GM12878 (cell line): ENCODE data around the gene EIF2S2. TPM values are rescaled to one million over a fixed set of nuclear protein-coding genes. Genes with fewer than 3 reads are reported as not detected.

ENCODE experiments used
- ATAC-seq: fragments of 200-7000 bp; cut with Tn5 transposase; 3 replicates; pipeline ENCODE4 v1.9.1; 2020; ENCODE audit warnings: mild to moderate bottlenecking, moderate library complexity
- BruUV-seq: library from RNA; stranded (reverse); fragments of 400-500 nt; replicated peaks from 2 replicates; lab custom pipeline; 2021; lab: Mats Ljungman, UMichigan
- CTCF ChIA-PET: fragments of 300-600 bp; sonication (Branson Sonifier 250); formaldehyde crosslinking; extraction: SDS; loops from one replicate; lab custom pipeline; 2021; ENCODE audit warnings: inconsistent platforms; lab: Yijun Ruan, JAX
- POLR2A ChIA-PET: fragments of 350-600 bp; formaldehyde crosslinking; extraction: SDS; loops from one replicate; lab custom pipeline; 2021; ENCODE audit warnings: inconsistent platforms; lab: Charles Lee
- RAD21 ChIA-PET: fragments of 300-600 bp; sonication (Branson Sonifier 250); formaldehyde crosslinking; loops from one replicate; lab custom pipeline; 2023; ENCODE audit warnings: antibody characterized with exemption; ENCODE audit not compliant: unreplicated experiment; lab: Charles Lee
- SMC1A ChIA-PET: fragments of 300-600 bp; sonication (Branson Sonifier 250); formaldehyde crosslinking; loops from one replicate; lab custom pipeline; 2023; ENCODE audit not compliant: unreplicated experiment, uncharacterized antibody; lab: Charles Lee
- DNase-seq: peaks from one replicate; pipeline ENCODE4 v3.0.0-alpha.2; 2011; ENCODE audit warnings: low read depth, low spot score
- FAIRE-seq: peaks from 3 replicates; lab custom pipeline; 2011; peaks lifted over from hg19 to GRCh38; lab: Jason Lieb, UNC
- H2AFZ ChIP-seq: 2 replicates; pipeline ENCODE4 v1.6.0; 2011; ENCODE audit warnings: low read depth, low read length, control low read depth; ENCODE audit not compliant: control insufficient read depth
- H3K27ac ChIP-seq: 2 replicates; pipeline ENCODE4 v1.5.1; 2011; ENCODE audit warnings: control low read depth; ENCODE audit not compliant: control insufficient read depth, insufficient read depth
- H3K27me3 ChIP-seq, 2 experiments: replicated peaks in 1 of 2; 2 replicates each; pipeline versions ENCODE4 v1.6.0 to v1.6.1; 2011; ENCODE audit warnings: low read length in 1 of 2; ENCODE audit not compliant: control insufficient read depth in 2 of 2, insufficient read depth in 2 of 2
- H3K36me3 ChIP-seq, 2 experiments: 2 replicates each; pipeline ENCODE4 v1.5.1; 2011; ENCODE audit warnings: low read length in 1 of 2; ENCODE audit not compliant: control insufficient read depth in 2 of 2, insufficient read depth in 2 of 2
- H3K4me1 ChIP-seq: 2 replicates; pipeline ENCODE4 v1.6.1; 2011; ENCODE audit warnings: mild to moderate bottlenecking, low read length, moderate library complexity, mixed read lengths; ENCODE audit not compliant: control insufficient read depth, insufficient read depth
- H3K4me2 ChIP-seq: 2 replicates; pipeline ENCODE4 v1.6.0; 2011; ENCODE audit warnings: control low read depth; ENCODE audit not compliant: control insufficient read depth, insufficient read depth
- H3K4me3 ChIP-seq: fragments of 200-600 bp; sonication (generic); 2 replicates; pipeline ENCODE4 v1.5.1; 2016
- H3K79me2 ChIP-seq: 2 replicates; pipeline ENCODE4 v1.6.0; 2011; ENCODE audit warnings: low read length; ENCODE audit not compliant: control insufficient read depth, insufficient read depth
- H3K9ac ChIP-seq: 2 replicates; pipeline ENCODE4 v1.8.0; 2011; ENCODE audit warnings: low read length, control low read depth, mixed read lengths; ENCODE audit not compliant: control insufficient read depth, insufficient read depth
- H3K9me3 ChIP-seq: replicated peaks from 3 replicates; pipeline ENCODE4 v1.5.1; 2011; ENCODE audit warnings: mild to moderate bottlenecking, low read length; ENCODE audit not compliant: control insufficient read depth, insufficient read depth
- H4K20me1 ChIP-seq: 2 replicates; pipeline ENCODE4 v1.6.0; 2011; ENCODE audit not compliant: control insufficient read depth, insufficient read depth
- BHLHE40 ChIP-seq, 2 experiments: fragments of 450-650 bp in 1 of 2; IDR thresholded peaks; 2 replicates each; pipeline ENCODE4 v1.6.1; 2011 to 2017; ENCODE audit warnings: low read depth in 2 of 2, borderline replicate concordance in 1 of 2, improper control_type of control experiment in 1 of 2, low read length in 1 of 2, mild to moderate bottlenecking in 1 of 2
- CEBPB ChIP-seq, 2 experiments: fragments of 150-350 bp in 1 of 2; IDR thresholded peaks; 2 replicates each; pipeline ENCODE4 v1.6.1; 2012 to 2014; ENCODE audit warnings: low read depth in 2 of 2, low read length in 2 of 2, borderline replicate concordance in 1 of 2, inconsistent platforms in 1 of 2
- CTCF ChIP-seq, 3 experiments: IDR thresholded peaks in 2 of 3; conservative IDR thresholded peaks in 1 of 3; 2 replicates each; pipeline ENCODE4 v1.5.1; 2011; ENCODE audit warnings: low read depth in 3 of 3, low read length in 3 of 3, mild to moderate bottlenecking in 3 of 3, control low read depth in 2 of 3, moderate library complexity in 2 of 3, inconsistent platforms in 1 of 3, mixed read lengths in 1 of 3; ENCODE audit not compliant: control insufficient read depth in 2 of 3, insufficient read depth in 1 of 3; ENCODE audit errors: extremely low read depth in 1 of 3
- CUX1 ChIP-seq: IDR thresholded peaks from 2 replicates; pipeline ENCODE4 v1.6.1; 2012; ENCODE audit warnings: improper control_type of control experiment, low read depth, low read length; ENCODE audit not compliant: insufficient replicate concordance
- E2F4 ChIP-seq: IDR thresholded peaks from 2 replicates; pipeline ENCODE4 v1.6.1; 2012; ENCODE audit warnings: low read depth, low read length, improper control_type of control experiment
- EGR1 ChIP-seq, 2 experiments: IDR thresholded peaks; 1 replicate in 1 of 2; 2 replicates in 1 of 2; pipeline ENCODE4 v1.6.1; 2011 to 2012; ENCODE audit warnings: low read depth in 2 of 2, low read length in 2 of 2, borderline replicate concordance in 1 of 2, mild to moderate bottlenecking in 1 of 2, moderate library complexity in 1 of 2
- FOXK2 ChIP-seq: fragments of 450-650 bp; IDR thresholded peaks from 2 replicates; pipeline ENCODE4 v1.6.1; 2017; ENCODE audit warnings: mild to moderate bottlenecking, moderate library complexity
- JUND ChIP-seq: IDR thresholded peaks from 2 replicates; pipeline ENCODE4 v1.6.1; 2012; ENCODE audit warnings: low read depth, mild to moderate bottlenecking, low read length, improper control_type of control experiment, moderate library complexity
- SIX5 ChIP-seq: IDR thresholded peaks from 2 replicates; pipeline ENCODE4 v1.6.1; 2011; ENCODE audit warnings: mild to moderate bottlenecking, low read depth, low read length, moderate library complexity; ENCODE audit not compliant: severe bottlenecking
- TBL1XR1 ChIP-seq: IDR thresholded peaks from 2 replicates; pipeline ENCODE4 v1.6.1; 2012; ENCODE audit warnings: low read depth, low read length, improper control_type of control experiment
- YY1 ChIP-seq: IDR thresholded peaks from 2 replicates; pipeline ENCODE4 v1.6.1; 2011; ENCODE audit warnings: low read depth, mild to moderate bottlenecking, low read length
- ZNF274 ChIP-seq: IDR thresholded peaks from one replicate; pipeline ENCODE4 v1.8.0; 2011; ENCODE audit not compliant: insufficient read length, insufficient read depth
- WGBS: methylation state at CpG from one replicate; pipeline ENCODE4 v1.1.6; 2016; ENCODE audit warnings: low lambda C conversion rate; ENCODE audit not compliant: insufficient replicate concordance, insufficient coverage; ENCODE audit errors: missing lambda C conversion rate; 5-methylcytosine and 5-hydroxymethylcytosine counted together
- in situ Hi-C: fragments of 300-500 bp; cut with MboI; formaldehyde crosslinking; loops from 9 replicates; pipeline ENCODE4 v1.14.3; 2018; ENCODE audit warnings: mixed read lengths
- intact Hi-C: fragments of 100-400 bp; cut with micrococcal nuclease; formaldehyde crosslinking; loops from one replicate; pipeline ENCODE4 v1.14.2; 2022; ENCODE audit not compliant: unreplicated experiment
- polyA plus RNA-seq, 11 experiments: library from polyadenylated mRNA; depleted of rRNA in 4 of 11; unstranded in 6 of 11; stranded (reverse) in 5 of 11; fragments of >200 nt; fragmentation: Nextera tagmentation in 4 of 11; fragmentation: Illumina TruSeq in 1 of 11; extraction: Ambion mirVana in 4 of 11; extraction: Trizol in 1 of 11; gene quantifications; 1 replicate in 1 of 11; 2 replicates in 10 of 11; pipeline versions ENCODE4 v1.2.1 to v1.2.3, GENCODE V29; 2011 to 2016; ENCODE audit warnings: inconsistent platforms in 2 of 11, missing spikeins in 2 of 11, low read depth in 1 of 11
- total RNA-seq, 4 experiments: library from RNA; depleted of rRNA in 3 of 4; stranded (reverse); fragments of >200 nt in 3 of 4; fragmentation: Illumina TruSeq in 1 of 4; extraction: Trizol in 1 of 4; gene quantifications; 2 replicates each; pipeline versions ENCODE4 v1.2.1 to v1.2.3, GENCODE V29; 2013 to 2021

Gene EIF2S2
- total and polyA plus RNA-seq, 10 of the 15 experiments (the other 5 are each of a cell fraction or from before 2014, with no cell fraction given), result 60.2 to 153 (median 84.3) TPM

- no peak for TF ChIP-seq CUX1
- TF ChIP-seq, all 136 proteins: peak for 0
These were observed 2.6 kb downstream of the EIF2S2 start (continued) for GRCh38 chr20:34109442-34109841.

- H3K27me3 ChIP-seq, result no peaks in the 10 kb centered on the region
- FAIRE-seq (no peak), DNase-seq (no peak), ATAC-seq (no peak)
- H3K4me1 ChIP-seq, result peaks cover 9% of the 10 kb centered on the region
- intact Hi-C loops (no loop called here), in situ Hi-C loops (no loop called here)
- no peaks in the 10 kb centered on the region for H3K9me3 ChIP-seq
- ChIA-PET POLR2A (interaction anchor here (0.7 to 1.6 kb wide), 4 partner anchors 14 to 446 kb away, joined by 3 to 6 read pairs (median 4); partner anchors contain the start of gene C20orf144), SMC1A (interaction anchor here (0.6 to 2.7 kb wide), 11 partner anchors 14 to 268 kb away, joined by 3 to 10 read pairs (median 4); no protein-coding TSS in a partner anchor), CTCF (interaction anchor here (0.8 to 1.8 kb wide), 8 partner anchors 9 to 299 kb away, joined by 3 to 5 read pairs (median 4); no protein-coding TSS in a partner anchor), RAD21 (interaction anchor here (1.1 kb wide), 1 partner anchor 116 kb away, joined by 3 read pairs; no protein-coding TSS in a partner anchor)
- WGBS, result 71% methylated on average over 4 of the region's 4 CpGs
- peaks cover 79% of the 10 kb centered on the region for H3K79me2 ChIP-seq
- BruUV-seq, result no TSS peak
- H3K27ac ChIP-seq, result no peak overlapping the region
- H3K4me2 ChIP-seq, result peak overlapping the region; percentile 68
- peaks cover 6 to 26% of the 10 kb centered on the region in 2 experiments; a peak in 3 of 4 replicates for H3K36me3 ChIP-seq
- H3K4me3 ChIP-seq, result peak overlapping the region; percentile 34; the same call in 1 of the 2 replicates
- no peak for TF ChIP-seq FOXK2
- TF ChIP-seq YY1, result no peak
- TF ChIP-seq EGR1 (IDR thresholded peaks at IDR 0.05; ENCODE audit: borderline replicate concordance in 1 of 2, low read depth in 2 of 2, low read length in 2 of 2), result no peak
- no peak for TF ChIP-seq JUND
- TF ChIP-seq BHLHE40 (IDR thresholded peaks at IDR 0.05; ENCODE audit: borderline replicate concordance in 1 of 2, low read depth in 2 of 2, low read length in 1 of 2), result no peak
- no peak for TF ChIP-seq ZNF274
- no peak for TF ChIP-seq TBL1XR1
- TF ChIP-seq E2F4, result no peak
- no peak for TF ChIP-seq CTCF (IDR thresholded peaks at IDR 0.05 in 2 of 3, conservative IDR thresholded peaks at IDR 0.05 in 1 of 3; ENCODE audit: control insufficient read depth in 2 of 3, extremely low read depth in 1 of 3, insufficient read depth in 1 of 3, low read depth in 3 of 3, low read length in 3 of 3)
- TF ChIP-seq CEBPB (IDR thresholded peaks at IDR 0.05; ENCODE audit: borderline replicate concordance in 1 of 2, low read depth in 2 of 2, low read length in 2 of 2), result no peak
- no peak for TF ChIP-seq SIX5
- peaks cover 7% of the 10 kb centered on the region for H4K20me1 ChIP-seq
- H2AFZ ChIP-seq, result no peak overlapping the region
- H3K9ac ChIP-seq, result peak overlapping the region; percentile 28; the same call in 1 of the 2 replicates
These were observed 3.3 kb downstream of the EIF2S2 start for GRCh38 chr20:34108616-34109174.
